ENCODE measurements around the gene MMP25.
"Not testable (repeated sequence)": the region's sequence is repeated elsewhere in the genome, so short reads cannot be mapped to it uniquely, and the experiment has no call there.

DNA sequence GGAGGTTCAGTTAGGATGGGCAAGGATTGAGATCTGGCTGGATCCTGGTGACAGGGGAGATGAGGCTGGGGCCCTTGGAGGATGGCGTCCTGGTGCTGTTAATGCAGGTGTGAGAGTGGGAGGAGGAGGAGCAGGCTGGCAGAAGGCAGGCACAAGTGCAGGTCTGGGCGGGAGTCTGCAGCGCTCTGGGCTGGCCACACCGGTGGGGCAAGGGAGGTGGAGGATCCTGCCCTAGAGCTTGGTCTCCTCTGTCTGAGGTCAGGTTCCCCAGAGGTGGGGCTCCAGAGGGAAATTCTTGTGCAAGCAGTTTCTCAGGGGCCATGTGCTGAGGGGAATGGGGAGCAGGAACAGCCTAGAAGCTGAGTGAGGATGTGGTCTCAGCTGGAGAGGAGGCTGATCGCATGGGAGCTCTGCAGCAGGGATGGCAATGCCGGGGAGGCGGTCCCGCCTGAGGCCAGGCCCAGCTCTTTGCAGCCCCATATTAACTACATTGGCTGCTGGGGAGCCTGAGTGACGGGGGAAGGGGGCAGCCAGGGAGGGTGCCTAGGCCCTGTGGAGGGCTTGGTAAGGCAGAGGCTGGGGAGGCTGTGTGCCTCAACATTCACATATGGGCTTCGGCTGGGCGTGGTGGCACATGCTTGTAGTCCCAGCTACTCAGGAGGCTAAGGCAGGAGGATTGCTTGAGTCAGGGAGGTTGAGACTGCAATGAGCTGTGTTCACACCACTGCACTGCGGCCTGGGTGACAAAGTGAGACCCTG lies 6.4 kb downstream of the MMP25 start:
- TF ChIP-seq, protein P1, sequence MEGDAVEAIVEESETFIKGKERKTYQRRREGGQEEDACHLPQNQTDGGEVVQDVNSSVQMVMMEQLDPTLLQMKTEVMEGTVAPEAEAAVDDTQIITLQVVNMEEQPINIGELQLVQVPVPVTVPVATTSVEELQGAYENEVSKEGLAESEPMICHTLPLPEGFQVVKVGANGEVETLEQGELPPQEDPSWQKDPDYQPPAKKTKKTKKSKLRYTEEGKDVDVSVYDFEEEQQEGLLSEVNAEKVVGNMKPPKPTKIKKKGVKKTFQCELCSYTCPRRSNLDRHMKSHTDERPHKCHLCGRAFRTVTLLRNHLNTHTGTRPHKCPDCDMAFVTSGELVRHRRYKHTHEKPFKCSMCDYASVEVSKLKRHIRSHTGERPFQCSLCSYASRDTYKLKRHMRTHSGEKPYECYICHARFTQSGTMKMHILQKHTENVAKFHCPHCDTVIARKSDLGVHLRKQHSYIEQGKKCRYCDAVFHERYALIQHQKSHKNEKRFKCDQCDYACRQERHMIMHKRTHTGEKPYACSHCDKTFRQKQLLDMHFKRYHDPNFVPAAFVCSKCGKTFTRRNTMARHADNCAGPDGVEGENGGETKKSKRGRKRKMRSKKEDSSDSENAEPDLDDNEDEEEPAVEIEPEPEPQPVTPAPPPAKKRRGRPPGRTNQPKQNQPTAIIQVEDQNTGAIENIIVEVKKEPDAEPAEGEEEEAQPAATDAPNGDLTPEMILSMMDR (IDR thresholded peaks at IDR 0.05), result not testable (repeated sequence)
- not testable (repeated sequence) for TF ChIP-seq POLR2A (IDR thresholded peaks at IDR 0.05)
